ENCODE data around the gene HECTD3.
"Not testable (repeated sequence)": the region's sequence is repeated elsewhere in the genome, so short reads cannot be mapped to it uniquely, and the experiment has no call there.

HECTD3 gene

DNA sequence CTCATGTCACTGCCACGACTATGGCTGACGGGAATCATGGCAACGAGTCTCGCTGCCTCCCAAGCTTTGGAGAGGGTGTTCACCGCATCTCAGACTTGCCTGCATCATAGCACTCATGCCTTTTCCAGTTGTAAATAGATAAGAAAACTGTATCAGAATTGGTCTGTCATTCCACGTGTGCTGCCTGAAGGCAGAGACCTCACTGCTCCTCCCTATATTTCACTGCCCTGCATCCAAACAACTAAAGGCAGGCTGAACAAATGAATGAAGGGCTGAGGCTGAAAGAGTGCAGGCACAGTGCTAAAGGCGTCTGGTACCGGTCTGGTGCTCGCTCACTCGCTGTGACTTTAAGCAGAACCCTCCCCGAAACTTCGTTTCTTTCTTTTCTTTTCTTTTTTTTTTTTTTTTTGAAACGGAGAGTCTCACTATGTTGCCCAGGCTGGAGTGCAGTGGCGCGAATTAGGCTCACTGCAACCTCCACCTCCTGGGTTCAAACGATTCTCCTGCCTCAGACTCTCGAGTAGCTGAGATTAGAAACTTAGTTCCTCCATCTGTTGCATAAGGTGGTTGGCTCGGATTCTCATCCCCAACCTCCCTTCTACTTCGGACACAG lies 25.3 kb downstream of the HECTD3 start:
- no peak for DNase-seq

DNA sequence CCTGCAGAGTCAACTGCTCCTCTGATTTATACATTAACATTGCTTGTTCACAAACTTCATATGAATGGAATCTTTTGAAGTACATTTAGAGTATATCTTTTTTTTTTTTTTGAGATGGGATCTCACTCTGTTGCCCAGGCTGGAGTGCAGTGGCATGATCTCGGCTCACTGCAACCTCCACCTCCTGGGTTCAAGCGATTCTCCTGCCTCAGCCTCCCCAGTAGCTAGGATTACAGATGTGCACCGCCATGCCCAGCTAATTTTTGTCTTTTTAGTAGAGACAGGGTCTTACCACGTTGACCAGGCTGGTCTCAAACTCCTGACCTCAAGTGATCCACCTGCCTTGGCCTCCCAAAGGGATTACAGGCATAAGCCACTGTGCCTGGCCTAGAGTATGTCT lies 33.8 kb downstream of the HECTD3 start:
- not testable (repeated sequence) for DNase-seq

DNA sequence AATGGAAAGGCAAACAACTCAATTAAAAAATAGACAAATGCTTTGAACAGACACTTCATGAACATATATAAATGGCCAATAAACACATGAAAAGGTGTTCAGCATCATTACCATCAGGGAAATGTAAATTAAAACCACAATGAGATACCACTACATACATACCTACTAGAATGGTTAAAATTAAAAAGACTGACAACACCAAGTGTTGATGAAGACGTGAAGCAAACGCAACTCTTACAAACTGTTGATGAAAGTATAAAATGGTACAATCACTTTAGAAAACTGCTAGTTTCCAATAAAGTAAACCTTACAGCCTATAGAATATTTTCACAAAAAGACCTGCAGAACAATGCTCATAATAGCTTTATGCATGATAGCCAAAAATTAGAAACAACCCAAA lies 34.9 kb downstream of the HECTD3 start:
- no peak for DNase-seq

DNA sequence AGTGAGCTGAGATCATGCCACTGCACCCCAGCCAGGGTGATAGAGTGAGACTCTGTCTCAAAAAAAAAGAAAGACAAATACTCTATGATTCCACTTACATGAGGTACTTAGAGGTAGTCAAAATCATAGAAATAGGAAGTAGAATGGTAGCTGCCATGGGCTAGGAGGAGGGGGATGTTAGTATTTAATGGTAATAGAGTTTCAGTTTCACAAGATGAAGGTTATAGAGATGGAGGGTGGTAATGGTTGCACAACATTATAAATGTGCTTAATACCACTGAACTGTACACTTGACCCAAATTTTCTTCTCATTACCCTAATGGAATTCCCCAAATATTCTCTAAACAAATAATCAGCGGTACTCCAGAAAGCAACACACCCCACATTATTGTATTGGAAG lies 37.5 kb downstream of the HECTD3 start:
- no peak for DNase-seq

DNA sequence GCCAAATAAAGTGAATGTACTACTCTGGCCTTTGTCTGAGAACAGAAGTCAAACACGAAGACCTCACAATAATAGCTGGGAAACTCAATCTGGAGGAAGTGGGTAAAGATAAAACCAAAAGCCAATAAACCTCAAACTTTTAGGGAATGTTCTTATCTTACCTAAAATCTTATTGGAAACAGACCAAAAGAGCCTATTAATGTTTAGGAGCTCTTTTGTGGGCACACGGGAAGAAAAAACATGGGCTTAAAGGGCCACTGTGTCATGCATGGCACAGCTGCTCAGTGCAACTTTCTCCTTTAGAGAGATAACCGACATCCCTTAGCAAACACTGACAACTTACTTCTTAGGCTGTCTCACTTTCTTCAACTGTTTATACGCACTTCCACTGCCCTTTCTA lies 40.8 kb downstream of the HECTD3 start:
- DNase-seq = no peak

DNA sequence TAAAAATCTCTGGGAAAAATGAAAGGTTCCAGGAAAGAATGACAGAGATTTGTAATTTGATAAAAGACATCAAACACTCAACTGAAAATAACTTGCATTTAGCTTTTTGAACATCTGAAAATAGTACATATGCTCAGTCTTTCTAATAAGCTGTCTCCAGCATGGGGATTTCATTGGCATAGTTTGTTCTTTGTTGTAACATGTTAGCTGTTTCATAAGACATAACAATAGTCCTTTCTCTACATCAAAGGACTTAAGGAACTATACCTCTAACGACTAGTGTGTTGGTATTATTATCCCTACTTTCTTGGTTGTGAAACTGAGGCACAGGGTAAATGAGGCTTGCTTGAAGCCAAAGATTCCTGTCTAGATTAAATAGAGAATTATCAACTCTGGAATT lies 46.7 kb downstream of the HECTD3 start:
- no peak for DNase-seq

DNA sequence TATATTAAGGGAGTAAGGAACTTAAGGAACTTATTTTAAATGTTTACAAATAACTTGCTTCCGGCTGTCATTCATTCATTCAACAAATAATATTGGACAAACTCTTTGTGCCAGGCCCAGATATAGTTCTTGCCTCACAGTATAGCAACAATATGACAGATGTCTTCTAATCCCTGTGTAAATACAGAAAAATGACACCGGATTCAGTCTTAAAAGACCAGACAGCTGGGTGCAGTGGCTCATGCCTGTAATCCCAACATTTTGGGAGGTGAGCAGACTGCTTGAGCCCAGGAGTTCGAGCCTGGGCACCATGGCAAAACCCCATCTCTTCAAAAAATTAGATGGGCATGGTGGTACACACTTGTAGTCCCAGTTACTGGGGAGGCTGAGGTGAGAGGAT lies 48.4 kb downstream of the HECTD3 start:
- no peak for DNase-seq

DNA sequence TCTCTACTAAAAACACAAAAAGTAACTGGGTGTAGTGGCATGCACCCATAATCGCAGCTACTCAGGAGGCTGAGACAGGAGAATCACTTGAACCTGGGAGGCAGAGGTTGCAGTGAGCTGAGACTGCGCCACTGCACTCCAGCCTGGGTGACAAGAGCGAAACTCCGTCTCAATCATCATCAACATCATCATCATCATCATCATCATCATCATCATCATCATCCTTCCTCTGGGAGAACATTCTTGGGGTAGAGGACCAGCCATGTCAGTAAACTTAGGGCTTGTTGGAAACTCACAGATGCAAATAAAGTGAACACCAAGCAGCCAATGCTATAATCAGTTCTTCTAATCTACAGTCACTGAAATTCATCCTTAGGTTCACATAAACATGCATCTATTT lies 49.1 kb downstream of the HECTD3 start:
- DNase-seq = not testable (repeated sequence)

DNA sequence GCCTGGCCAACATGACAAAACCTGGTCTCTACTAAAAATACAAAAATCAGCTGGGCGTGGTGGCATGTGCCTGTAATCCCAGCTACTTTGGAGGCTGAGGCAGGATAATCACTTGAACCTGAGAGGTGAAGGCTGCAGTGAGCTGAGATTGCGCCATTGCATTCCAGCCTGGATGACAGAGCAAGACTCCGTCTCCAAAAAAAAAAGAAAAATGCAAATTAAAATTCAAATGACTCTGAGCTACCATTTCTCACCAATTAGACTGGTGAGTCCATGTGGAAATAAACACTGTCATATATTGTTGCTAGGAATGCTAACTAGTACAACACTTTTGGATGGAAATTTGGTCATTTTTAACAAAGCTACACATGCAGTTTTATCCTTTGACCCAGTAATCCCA lies 53.6 kb downstream of the HECTD3 start:
- not testable (repeated sequence) for DNase-seq

DNA sequence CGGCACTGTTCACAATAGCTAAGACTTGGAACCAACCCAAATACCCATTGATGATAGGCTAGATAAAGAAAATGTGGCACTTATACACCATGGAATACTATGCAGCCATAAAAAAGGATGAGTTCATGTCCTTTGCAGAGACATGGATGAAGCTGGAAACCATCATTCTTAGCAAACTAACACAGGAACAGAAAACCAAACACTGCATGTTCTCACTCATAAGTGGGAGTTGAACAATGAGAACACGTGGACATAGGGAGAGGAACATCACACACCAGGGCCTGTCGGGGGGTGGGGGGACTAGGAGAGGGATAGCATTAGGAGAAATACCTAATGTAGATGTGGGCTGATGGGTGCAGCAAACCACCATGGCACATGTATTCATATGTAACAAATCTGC lies 55.0 kb downstream of the HECTD3 start:
- DNase-seq = not testable (repeated sequence)
